ENCODE data around the gene SYF2. TPM values are rescaled to one million over a fixed set of nuclear protein-coding genes. Genes with fewer than 3 reads are reported as not detected.

SYF2 gene
- total RNA-seq, 2 experiments from 2014 or later: 50.1 to 52.9 TPM

DNA sequence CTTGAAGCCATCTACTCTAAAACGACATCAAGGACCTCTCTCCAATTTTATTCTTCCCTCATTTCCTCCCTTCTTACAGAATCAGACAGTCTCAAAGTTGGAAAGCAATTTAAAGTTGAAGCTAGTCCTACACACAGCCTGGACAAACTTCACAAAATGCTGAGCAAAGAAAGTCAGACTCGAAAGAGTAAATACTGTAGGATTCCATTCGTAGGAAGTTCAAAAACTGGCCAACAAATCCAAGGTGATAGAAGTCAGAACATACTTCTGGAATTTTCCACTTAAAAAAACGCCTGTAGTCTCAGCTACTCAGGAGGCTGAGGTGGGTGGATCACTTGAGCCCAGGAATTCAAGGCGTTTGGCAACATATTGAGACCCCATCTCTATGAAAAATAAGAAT is 19.6 kb downstream of the SYF2 start:
- Mint-ChIP-seq H3K36me3 (no peaks in the 10 kb centered on the region), H3K9me3 (no peaks in the 10 kb centered on the region), H3K27me3 (peaks cover 29% of the 10 kb centered on the region), H3K4me1 (no peaks in the 10 kb centered on the region), H3K27ac (no peak overlapping the region), H3K4me3 (no peak overlapping the region)
- ATAC-seq (ENCODE audit: low read depth) (no peak), DNase-seq (no peak)
- POLR2A ChIA-PET: interaction anchor here (0.6 kb wide), 1 partner anchor 11 kb away, joined by 5 read pairs; no protein-coding TSS in a partner anchor

DNA sequence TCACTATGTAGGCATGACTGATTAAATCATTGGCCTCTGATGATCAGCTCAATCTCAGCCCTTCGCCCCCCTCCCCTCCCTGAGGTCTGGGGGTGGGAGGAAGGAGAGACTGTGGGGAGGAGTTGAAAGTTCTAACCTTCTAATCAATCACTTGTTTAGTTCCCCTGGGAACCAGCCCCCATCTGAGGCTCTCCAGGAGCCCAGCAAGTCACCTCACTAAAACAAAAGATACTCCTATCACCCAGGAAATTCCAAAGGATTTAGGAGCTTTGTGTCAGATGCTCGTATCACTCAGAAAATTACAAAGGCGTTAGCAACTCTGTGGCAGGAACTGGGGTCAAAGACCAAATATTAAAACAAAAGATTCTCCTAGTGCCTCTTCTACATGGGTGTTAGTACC is 21.6 kb downstream of the SYF2 start:
- no peak overlapping the region for H3K4me3 Mint-ChIP-seq
- POLR2A ChIA-PET: no interaction called here
- no peak for DNase-seq
- H3K4me1 Mint-ChIP-seq: no peaks in the 10 kb centered on the region
- no peak for ATAC-seq (ENCODE audit: low read depth)
- no peaks in the 10 kb centered on the region for H3K9me3 Mint-ChIP-seq
- peaks cover 32% of the 10 kb centered on the region for H3K27me3 Mint-ChIP-seq
- no peaks in the 10 kb centered on the region for H3K36me3 Mint-ChIP-seq
- H3K27ac Mint-ChIP-seq: no peak overlapping the region

DNA sequence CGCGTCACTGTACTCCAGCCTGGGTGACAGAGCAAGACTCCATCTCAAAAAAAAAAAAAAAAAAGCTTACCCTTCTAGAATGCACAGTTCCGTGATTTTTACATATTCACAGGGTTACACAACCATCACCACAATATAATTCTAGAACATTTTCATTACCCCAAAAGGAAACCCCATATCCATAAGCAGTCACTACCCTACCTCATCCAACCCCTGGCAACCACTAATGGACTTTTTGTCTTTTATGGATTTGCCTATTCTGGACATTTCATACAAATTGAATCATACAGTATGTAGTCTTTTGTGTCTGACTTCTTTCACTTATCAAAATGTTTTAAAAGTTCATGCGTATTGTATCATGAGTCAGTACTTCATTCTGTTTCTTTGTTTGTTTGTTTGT is 22.8 kb downstream of the SYF2 start:
- POLR2A ChIA-PET: no interaction called here
- DNase-seq: no peak
- Mint-ChIP-seq H3K27me3 (peaks cover 41% of the 10 kb centered on the region), H3K36me3 (no peaks in the 10 kb centered on the region), H3K4me3 (no peak overlapping the region), H3K27ac (no peak overlapping the region), H3K9me3 (no peaks in the 10 kb centered on the region), H3K4me1 (peaks cover 2% of the 10 kb centered on the region)
- no peak for ATAC-seq (ENCODE audit: low read depth)

DNA sequence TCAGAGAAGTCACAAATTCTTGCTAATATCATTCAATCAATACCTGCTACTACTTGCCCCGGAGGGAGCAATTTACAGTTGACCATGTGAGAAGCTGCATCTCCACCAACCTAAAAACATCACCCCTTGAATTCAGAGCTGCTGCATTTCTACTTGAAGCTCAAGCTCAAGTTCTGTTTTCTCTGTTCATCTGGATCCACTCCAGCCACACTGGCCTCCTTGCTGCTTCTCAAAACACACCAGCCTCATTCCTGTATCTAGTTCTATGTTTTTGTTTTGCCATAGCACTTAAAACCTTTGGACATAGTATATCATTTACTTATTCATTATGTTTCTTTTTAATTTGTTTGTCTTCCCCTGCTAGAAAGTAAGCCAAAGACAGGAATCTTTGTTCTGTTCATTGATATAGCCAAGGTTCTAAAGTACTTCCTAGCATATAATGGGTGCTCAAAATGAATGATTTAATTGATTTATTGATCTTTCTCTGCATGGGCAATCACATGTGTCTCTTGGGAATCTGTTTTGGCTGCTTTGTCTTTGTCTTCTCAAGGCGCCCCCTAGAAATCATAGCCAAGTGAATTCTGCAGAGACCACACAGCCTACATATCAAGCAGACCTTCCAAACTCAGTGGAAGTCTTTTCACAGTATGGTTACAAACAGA is 23.6 kb downstream of the SYF2 start:
- H3K4me3 Mint-ChIP-seq: no peak overlapping the region
- no peaks in the 10 kb centered on the region for H3K36me3 Mint-ChIP-seq
- H3K4me1 Mint-ChIP-seq: peaks cover 2% of the 10 kb centered on the region
- POLR2A ChIA-PET: no interaction called here
- H3K27ac Mint-ChIP-seq: no peak overlapping the region
- DNase-seq: no peak
- peaks cover 43% of the 10 kb centered on the region for H3K27me3 Mint-ChIP-seq
- ATAC-seq (ENCODE audit: low read depth): no peak
- no peaks in the 10 kb centered on the region for H3K9me3 Mint-ChIP-seq

DNA sequence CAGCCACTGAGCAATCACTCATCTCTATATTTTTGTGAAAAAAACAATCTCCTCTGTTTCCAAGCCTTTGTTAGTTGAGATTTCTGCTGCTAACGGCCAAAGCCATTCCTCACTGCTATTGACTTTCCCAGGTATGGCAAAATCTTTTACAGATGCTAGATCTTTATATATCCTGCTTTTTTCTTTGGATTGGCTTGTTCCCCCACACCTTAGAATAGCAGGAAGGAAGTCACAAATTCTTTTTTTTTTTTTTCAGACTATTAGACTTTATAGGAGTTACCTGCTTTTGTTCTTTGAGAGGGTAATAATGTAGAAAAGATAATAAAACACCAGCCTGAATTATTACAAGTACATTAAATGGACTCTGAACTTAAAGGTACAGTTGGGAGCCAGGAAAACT is 24.2 kb downstream of the SYF2 start:
- peaks cover 2% of the 10 kb centered on the region for H3K4me1 Mint-ChIP-seq
- H3K27me3 Mint-ChIP-seq: peaks cover 43% of the 10 kb centered on the region
- H3K4me3 Mint-ChIP-seq: no peak overlapping the region
- no peak overlapping the region for H3K27ac Mint-ChIP-seq
- POLR2A ChIA-PET: no interaction called here
- no peak for DNase-seq
- no peaks in the 10 kb centered on the region for H3K9me3 Mint-ChIP-seq
- ATAC-seq (ENCODE audit: low read depth): no peak
- no peaks in the 10 kb centered on the region for H3K36me3 Mint-ChIP-seq

DNA sequence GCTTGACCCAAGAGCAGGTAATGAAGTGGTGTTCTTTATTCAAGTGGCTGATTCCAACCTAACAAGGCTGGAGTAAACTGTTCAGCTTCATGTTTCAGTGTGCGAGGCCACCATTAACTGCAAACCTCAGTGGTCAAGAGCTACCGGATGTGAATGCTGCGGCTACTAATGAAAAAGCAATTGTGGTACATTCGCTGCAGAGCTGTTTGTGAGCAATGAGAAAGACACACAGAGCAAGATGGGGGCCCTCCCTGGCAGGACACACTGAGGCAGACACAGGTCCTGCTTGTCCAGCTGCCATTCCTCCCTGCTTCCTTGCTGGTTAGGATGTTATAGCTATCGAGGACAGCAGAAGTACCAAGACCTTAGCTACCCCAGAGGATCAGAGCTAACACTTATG is 26.1 kb downstream of the SYF2 start:
- H3K27me3 Mint-ChIP-seq: peaks cover 41% of the 10 kb centered on the region
- POLR2A ChIA-PET: interaction anchor here (0.6 to 0.9 kb wide), 3 partner anchors 26 to 461 kb away, joined by 3 to 5 read pairs (median 4); partner anchors contain the start of genes CLIC4 and SYF2
- peaks cover 2% of the 10 kb centered on the region for H3K4me1 Mint-ChIP-seq
- H3K36me3 Mint-ChIP-seq: no peaks in the 10 kb centered on the region
- ATAC-seq (ENCODE audit: low read depth) (no peak), DNase-seq (peak; percentile 14)
- H3K27ac Mint-ChIP-seq: no peak overlapping the region
- no peaks in the 10 kb centered on the region for H3K9me3 Mint-ChIP-seq
- H3K4me3 Mint-ChIP-seq: no peak overlapping the region

DNA sequence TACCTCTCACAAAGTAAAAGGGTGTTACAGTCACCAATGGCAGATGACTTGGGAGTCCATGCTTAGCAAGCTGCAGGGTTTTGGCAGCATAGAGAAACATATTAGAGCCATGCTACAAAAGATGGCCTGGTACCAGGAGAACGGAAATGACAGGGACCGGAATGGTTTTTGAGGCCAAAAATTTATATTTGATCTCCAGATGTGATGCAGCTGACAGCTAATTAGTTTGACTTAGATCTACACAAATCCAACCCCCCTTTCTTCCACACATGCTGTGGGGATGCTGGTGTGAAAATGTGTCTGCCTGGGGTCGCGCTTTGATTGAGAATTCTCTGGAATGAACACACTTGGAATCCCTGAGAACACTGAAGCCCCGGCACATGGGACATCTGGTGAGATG is 26.5 kb downstream of the SYF2 start:
- Mint-ChIP-seq H3K36me3 (no peaks in the 10 kb centered on the region), H3K27ac (no peak overlapping the region), H3K27me3 (peaks cover 41% of the 10 kb centered on the region), H3K9me3 (no peaks in the 10 kb centered on the region), H3K4me1 (peaks cover 2% of the 10 kb centered on the region), H3K4me3 (no peak overlapping the region)
- POLR2A ChIA-PET: interaction anchor here (0.6 to 1.1 kb wide), 4 partner anchors 27 to 461 kb away, joined by 3 to 5 read pairs (median 4); partner anchors contain the start of genes CLIC4 and SYF2
- ATAC-seq (ENCODE audit: low read depth) (no peak), DNase-seq (no peak)

DNA sequence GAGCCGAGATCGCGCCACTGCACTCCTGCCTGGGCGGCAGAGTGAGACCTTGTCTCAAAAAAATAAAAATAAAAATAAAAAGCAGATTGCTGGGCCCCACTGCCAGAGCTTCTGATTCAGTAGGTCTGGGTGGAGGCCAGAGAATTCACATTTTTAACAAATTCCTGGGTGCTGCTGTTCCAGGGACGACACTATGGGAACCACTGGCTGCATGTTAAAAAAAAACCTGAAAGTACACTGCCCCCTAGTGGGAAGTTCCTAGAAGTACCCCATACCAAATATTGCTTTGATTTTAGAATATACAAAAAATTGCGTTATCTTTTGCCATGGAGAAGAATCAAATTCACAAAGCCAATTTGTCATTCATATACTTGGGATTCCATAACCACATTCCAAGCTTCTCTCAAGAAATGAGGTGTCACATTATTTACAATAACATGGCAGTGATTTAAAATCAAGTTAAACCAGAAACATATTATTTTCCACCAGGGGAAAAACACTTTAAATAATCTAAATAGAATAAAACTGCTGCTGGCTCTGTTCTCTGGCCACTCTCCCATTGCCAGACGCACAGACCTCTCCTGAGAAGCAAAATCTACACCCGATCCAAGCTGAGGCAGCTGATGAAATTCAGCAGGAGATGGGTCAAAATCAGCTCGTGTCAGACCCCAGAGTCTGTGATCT is 27.4 kb downstream of the SYF2 start:
- no peaks in the 10 kb centered on the region for H3K36me3 Mint-ChIP-seq
- ATAC-seq (ENCODE audit: low read depth): no peak
- H3K27ac Mint-ChIP-seq: no peak overlapping the region
- POLR2A ChIA-PET: interaction anchor here (0.6 to 1.1 kb wide), 2 partner anchors 52 to 357 kb away, joined by 3 to 6 read pairs; no protein-coding TSS in a partner anchor
- H3K9me3 Mint-ChIP-seq: no peaks in the 10 kb centered on the region
- DNase-seq: peak; percentile 6
- peaks cover 2% of the 10 kb centered on the region for H3K4me1 Mint-ChIP-seq
- no peak overlapping the region for H3K4me3 Mint-ChIP-seq
- H3K27me3 Mint-ChIP-seq: peaks cover 37% of the 10 kb centered on the region

DNA sequence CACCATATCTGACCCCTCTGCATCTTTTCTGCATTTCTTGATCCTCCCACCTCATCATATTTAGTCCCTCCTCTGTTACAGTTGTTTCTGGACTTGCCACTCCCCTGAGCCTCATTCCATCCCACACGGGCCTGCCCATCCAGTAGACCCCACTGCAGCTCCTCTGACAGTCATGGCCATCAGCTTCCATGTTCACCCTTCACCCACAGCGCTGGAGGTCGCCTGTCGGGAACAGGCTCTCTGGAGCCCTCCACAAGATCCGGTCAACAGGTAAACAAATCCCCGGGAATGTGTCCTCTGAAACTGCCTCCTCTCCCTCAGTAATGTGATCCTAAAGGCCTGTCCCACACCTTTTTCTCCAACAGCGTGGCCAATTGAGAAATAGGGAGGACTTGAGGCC is 31.3 kb downstream of the SYF2 start:
- no peak for DNase-seq
- Mint-ChIP-seq H3K36me3 (no peaks in the 10 kb centered on the region), H3K4me1 (peaks cover 12% of the 10 kb centered on the region), H3K4me3 (no peak overlapping the region), H3K27me3 (peaks cover 30% of the 10 kb centered on the region), H3K9me3 (no peaks in the 10 kb centered on the region), H3K27ac (no peak overlapping the region)
- POLR2A ChIA-PET: no interaction called here
- ATAC-seq (ENCODE audit: low read depth): no peak

DNA sequence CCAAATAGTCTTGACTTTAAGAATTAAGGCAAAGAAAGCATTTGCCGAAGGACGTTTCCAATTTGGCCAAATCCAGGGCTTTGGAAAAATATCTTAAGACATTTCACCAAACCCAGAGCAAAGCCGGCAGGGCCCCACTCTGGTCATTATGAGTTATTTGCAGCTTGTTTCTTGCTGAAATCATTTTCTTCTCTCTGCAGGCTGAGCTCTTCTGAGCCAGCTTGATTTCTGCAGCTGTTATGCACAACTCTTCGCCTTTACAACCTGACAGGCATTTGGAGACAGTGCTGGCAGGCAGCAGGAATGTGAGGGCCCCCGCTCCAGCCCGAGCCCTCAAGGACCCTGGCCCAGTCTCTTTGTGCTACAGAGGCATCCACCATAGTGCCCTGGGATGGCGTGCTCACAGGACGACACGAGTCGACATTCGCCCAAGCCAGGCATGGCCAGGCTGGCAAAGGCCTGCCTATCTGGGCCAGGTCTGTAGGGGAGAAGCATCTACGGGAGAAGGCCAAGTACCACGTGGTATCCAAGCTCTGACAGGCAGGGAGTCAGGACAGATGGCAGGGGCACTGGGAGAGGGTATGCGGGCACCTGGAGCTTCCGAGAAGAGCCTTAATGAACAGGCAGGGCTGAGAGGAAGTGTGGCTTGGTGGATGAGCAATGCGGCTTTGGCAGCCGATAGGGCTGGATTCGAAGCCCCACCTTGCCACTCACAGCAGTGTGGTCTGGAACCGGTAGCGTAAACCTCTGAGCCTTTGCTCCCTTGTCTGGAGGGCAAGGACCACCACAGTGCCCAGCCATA is 32.3 kb downstream of the SYF2 start:
- ATAC-seq (ENCODE audit: low read depth) (no peak), DNase-seq (no peak)
- Mint-ChIP-seq H3K4me1 (peaks cover 12% of the 10 kb centered on the region), H3K36me3 (no peaks in the 10 kb centered on the region), H3K9me3 (no peaks in the 10 kb centered on the region), H3K4me3 (no peak overlapping the region), H3K27me3 (peaks cover 23% of the 10 kb centered on the region), H3K27ac (no peak overlapping the region)
- POLR2A ChIA-PET: no interaction called here

DNA sequence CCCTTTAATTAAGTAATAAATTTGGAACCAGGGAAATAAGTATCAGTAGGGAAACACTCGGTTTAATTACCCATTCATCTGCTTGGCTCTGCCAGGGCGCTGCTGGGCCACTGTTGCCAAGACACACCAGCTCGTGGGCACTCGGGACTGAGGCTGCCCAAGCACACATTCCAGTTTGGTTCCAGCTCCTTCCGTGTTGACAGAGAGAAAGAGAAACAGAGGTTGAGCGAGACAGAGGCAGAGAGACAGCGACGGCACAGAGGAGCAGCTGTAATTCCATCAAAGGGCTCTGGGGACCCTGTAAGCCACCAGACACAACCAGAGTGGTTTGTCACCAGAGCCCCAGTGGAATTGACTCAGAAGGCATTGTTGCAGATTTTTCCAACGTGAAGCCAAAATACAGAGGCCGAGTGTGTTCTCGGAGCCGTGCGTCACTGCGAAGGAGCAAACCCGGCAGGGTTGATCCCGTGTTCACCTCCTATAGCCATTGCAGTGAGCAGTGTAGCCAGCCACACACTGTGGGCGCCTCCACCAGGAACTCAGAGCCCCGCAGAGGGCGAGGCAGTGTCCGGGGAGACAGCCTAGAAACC is 33.5 kb downstream of the SYF2 start:
- Mint-ChIP-seq H3K36me3 (no peaks in the 10 kb centered on the region), H3K4me3 (peak overlapping the region; percentile 11), H3K27me3 (peaks cover 24% of the 10 kb centered on the region), H3K27ac (no peak overlapping the region), H3K9me3 (no peaks in the 10 kb centered on the region), H3K4me1 (peaks cover 10% of the 10 kb centered on the region)
- ATAC-seq (ENCODE audit: low read depth) (peak; percentile 48), DNase-seq (no peak)
- POLR2A ChIA-PET: no interaction called here

DNA sequence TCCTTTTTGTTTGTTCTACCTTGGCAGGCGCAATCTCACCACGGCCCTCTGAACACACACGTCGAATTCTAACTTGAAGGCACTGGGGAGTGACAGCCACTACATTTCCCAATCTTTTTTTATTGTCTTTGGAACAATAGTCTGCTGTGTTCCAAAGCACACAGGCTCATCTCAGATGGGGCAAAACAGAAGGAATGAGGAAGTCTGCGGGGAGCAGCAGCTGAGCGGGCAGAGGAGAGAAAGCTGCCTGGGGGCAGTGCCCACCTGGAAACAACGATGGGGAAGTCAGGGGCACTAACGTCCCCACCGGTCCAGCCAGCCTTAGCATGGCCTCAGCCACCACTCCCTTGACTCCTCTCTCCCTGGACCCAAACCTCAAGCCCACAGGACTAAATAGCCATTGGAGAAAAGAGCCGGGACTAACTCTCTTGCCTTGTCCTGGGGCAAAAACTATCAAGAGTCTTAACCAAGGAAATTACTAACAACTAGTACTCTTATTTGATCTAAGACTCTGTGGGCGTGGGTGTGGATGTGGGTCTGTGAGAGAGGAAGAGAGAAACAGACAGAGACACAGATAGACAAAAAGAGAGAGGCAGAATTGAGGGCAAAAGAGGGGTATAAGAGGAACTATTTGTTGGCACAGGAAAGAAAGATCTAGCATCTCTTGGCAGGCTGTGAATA is 34.2 kb downstream of the SYF2 start:
- peak overlapping the region; percentile 11 for H3K4me3 Mint-ChIP-seq
- H3K9me3 Mint-ChIP-seq: no peaks in the 10 kb centered on the region
- DNase-seq: no peak
- POLR2A ChIA-PET: no interaction called here
- peak; percentile 59 for ATAC-seq (ENCODE audit: low read depth)
- H3K27me3 Mint-ChIP-seq: peaks cover 24% of the 10 kb centered on the region
- no peaks in the 10 kb centered on the region for H3K36me3 Mint-ChIP-seq
- H3K27ac Mint-ChIP-seq: no peak overlapping the region
- H3K4me1 Mint-ChIP-seq: peaks cover 11% of the 10 kb centered on the region

Data from activated naive CD8-positive, alpha-beta T cell treated with anti-CD3 and anti-CD28 coated beads, Interleukin-2, amount 10 ng/mL, durations not matched to agents 7 days and 5 days (primary cell).